GM18499 (cell line): ENCODE measurements around the gene PRKAR1B.

Experiments
- ATAC-seq: cut with Tn5 transposase; IDR thresholded peaks from one replicate; pipeline ENCODE4 v1.9.1; 2021; ENCODE audit warnings: moderate number of reproducible peaks; ENCODE audit not compliant: insufficient read depth, unreplicated experiment

The PRKAR1B gene

DNA sequence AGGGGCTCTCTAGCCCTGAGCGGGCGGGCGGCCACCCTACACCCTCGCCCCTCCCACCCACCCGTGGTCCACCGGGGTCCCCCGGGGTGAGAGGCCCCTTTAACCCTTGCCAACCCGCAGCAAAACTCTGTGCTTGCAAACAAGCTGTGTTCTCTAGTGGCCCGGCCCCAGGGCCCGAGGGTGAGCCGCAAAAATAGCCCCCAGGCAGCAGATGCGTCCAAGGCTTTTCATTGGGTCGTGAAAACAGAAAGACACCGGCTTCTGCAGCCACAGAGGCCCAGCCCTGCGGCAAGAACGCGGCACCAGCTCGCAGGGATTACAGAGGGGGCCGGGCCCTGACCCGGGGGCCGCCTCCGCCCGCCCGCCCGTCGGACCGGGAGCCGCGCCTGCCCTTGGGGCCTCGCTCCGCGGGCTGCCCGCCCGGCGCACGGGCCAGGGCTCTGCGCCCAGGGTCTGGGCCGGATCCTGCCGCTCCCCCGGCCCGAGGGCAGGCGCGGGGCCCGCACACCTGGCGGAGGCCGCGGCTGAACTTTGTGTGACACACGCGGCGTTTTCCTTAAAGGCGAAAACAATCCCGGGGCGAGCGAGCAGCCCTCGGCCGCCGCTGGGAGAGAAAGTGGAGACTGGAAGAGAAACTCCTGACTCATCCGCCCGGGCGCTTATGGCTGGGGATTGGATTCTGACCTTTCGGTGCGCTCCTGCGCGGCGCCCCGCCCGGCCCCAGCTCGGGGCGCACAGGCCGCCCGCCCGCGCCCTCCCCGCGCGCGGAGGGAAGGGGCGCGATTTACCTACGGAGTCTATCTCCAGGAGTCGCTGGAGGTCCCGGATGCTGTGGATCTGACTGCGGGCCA is 210.2 kb downstream of the PRKAR1B start:
- no peak for ATAC-seq

DNA sequence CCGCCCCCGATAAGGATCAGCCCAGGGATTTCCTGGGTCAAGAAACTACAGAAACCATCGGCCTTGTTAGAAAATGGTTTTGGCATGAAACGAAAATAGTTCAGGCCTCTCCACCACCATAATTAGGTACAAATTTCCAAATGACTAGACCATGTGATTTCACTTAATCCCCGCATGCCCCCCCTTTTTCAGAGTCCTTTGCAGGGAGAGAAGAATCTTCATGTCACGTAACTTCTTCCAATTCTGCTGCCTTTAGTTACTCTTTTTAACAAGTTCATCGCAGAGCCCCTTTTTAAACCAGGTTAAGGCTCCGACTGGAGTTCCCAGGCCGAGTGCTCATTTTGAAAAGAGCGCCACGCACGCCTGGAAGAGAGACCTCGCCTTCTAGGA is 210.9 kb downstream of the PRKAR1B start:
- no peak for ATAC-seq

DNA sequence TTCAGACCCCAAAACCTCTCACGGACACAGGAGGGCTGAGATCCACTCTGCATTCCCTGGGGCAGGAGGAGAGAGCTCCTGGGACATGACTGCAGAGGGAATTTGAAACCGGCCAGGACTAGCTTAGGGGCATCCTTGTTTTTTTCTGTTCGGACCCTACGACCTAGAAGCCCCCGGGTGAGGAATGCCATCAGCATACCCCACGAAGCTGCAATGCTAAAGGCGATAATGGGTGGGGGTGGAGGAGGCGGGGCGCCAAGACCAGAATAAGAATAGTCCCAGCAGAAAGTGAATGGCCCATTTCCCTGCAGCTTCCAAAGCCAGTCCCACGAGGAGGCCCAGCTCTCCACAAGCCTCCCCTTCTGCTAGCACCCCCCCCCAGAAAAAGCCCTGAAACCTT is 211.5 kb downstream of the PRKAR1B start:
- ATAC-seq = no peak

DNA sequence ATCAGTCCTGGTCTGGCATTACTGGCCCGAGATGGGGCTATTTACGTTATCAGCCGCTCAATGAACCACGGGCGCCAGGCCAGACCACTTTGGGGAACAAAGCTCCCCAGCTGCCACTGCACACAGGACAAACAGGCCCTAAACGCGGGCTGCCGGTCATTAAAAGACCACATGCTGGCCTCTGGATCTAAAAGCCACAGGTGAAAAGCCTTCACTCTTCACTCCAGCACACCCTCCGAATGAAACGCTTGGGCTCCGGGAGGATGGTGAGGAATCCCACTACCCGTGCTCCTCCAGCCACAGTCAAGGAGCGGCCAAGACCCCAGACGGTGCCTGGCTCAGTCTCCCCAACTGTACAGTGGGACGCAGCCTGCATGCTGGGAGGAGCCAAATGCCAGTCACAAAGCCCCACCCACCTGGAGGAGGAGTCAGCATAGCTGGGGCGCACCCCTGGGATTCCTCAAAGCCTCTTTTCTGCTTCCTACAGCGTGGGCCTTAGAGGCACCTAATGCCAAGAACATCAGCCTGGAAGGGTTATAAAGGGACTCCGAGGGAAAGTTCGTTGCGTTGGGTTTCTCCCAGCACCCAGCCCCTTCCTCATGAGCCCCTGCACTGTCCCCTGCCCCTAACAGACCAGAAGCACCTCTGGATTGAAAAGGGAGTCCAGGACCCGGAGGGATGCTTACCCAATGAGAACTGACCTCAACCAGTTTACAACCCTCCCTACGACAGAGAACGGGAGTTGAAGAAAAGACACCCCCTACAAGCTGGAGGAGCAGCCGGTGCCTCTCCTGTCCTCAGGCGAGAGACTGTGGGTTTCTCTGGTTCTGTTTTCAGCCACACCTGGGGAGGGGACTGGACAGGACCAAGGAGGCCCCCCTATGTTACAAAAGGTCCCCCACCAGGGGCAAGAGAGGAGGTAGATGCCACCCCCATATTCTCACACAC is 212.2 kb downstream of the PRKAR1B start:
- ATAC-seq = no peak

DNA sequence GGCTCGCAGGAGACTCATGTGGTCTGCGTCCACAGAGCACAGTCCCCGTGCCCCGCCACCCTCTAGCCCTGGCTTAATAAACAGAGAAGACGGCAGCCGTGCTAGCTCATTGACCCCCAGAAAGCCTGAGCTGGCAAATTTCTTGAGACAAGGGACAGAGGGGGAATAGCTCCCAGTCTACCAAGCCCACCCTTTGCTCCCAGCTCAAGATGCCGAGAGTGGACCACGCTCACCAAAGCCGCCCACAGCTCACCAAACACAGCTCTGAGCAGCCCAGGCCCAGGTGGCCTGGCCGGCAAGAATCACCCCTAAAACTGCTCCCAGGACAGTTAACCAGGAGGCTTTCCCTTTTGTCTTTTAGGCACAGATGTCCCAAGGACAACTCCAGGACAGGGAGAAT is 212.8 kb downstream of the PRKAR1B start:
- no peak for ATAC-seq

DNA sequence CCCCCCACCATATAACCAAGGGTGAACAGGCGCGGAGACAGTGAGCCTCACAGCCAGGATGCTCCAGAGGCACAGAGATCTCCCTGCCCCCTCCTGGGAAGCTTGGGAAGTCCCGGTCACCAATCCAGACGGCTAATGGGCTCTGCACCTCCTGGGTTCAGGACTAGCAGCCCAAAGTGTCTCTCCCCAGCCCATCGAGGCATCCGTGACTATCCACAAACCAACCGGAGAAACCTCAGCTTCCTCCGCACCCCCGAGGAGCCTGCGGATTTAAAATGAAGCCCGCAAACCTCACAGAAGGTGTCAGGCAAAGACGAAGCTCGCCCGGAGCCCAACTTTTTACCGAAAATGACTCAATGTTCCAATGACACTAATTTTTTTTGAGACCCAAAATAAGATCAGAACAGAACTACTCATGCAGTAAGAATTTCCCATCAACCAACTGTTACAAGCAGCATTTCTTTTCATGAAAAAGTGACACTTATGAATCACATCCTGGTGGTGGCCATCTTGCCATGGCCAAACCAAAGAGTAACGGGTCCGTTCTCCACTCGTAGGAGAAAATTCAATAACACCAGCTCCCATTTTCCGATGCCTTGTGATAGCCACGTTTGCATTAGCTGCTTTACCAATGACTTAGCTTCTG is 213.4 kb downstream of the PRKAR1B start:
- no peak for ATAC-seq

DNA sequence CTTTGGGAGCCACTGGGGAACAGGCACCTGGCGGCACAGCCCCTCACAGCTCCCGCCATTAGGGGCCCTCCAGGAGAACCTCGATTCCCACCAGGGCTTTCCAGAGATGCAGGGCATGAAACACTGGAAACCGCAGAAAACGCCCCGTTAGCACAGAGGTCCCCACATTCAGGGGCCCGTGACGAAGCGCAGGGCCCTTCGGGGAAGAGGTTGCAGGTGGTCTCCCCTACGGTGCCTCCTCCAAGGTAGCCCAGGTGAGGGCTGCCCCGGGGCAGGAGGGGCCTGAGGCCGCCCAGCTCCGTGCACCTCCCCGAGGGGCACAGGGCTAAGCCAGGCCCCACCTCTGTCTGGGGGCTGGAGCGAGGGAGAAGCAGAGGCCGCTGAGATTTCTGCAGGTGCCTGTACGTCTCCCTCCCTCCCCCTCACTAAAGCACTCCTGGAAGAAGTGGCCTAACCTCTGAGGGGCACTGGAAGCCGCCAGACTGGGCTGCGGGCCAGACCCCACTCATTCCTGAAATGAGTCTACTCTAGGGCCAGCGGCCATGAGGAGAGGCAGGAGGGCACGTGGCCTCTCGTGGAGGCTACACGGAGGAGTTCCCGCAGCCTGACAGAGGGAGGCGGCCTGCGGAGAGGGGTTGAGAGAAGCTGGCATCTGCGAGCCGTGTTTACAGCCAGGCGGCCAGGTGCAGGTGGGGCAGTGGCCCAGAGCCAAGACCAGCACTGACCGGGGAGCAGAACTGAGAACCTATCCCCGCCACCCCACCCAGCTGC is 214.4 kb downstream of the PRKAR1B start:
- no peak for ATAC-seq

DNA sequence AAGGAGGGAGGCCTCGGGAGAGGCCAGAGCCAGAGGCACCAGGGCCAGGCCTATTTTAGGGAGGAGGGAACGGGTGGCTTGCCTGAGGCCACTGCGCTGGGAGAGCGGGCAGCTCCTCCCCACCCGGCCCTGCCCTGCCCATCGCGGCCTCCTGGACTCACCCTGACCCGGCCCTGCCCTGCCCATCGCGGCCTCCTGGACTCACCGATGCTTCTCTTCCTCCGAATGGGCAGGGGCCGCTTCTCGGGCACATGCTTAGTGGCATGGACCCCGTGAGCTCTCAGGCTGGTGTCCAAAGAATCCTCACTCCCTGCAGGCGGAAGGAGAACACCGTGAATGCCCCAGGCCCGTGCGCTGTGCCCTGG is 215.0 kb downstream of the PRKAR1B start:
- no peak for ATAC-seq

DNA sequence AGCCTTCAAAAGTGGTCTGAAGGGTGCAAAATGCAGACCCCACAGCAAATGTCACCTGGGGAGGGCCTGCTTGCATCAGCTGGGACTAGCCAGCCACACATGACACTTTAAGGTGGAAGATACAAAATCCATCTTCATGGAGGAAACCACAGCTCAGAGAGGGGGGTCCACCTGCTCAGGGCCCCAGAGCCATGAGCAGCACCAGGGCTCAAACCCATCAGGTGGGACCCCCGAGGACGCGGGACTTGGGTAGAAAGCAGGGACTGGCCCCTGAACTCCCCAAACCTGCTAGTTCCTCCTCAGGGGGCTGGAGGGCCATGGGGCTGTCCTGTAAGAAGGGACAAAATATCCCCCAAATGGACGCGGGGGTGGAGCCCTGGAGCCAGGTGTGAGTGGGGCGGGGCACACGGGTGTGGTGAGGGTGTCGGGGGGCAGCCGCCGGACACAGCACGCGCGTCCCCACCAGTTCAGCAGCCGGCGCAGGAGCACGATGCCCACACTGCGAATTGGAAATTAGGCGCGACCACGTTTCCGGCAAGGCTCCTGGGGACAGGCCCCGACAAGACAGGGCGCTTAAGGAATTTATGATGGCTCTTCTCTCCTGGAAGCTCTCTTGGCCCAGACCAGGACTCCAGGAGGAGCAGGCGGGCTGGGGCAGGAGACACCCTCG is 215.5 kb downstream of the PRKAR1B start:
- ATAC-seq = no peak

DNA sequence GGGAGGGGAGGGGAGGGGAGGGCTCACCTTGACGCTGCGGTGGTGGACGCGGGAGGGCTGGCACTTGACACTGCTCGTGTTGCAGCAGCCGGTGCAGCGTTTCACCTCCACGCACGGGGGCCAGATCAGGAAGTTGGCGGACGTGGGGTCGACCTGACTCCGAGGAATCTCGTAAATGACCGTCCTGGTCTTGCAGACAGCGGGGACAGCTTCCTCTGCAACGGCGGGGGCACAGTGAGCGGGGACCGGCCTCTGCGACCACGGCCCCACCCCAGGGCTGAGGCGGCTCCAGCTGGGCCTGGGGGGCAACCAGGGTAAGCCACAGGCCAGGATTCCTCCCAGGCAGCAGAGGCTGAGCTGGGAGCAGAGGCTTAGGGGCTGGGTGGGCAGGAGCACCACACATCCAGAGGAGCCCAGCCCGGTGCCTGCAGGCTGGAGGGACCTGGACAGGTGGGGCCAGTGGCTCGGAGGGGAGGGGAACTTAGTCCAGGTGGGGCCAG is 216.2 kb downstream of the PRKAR1B start:
- ATAC-seq = no peak

DNA sequence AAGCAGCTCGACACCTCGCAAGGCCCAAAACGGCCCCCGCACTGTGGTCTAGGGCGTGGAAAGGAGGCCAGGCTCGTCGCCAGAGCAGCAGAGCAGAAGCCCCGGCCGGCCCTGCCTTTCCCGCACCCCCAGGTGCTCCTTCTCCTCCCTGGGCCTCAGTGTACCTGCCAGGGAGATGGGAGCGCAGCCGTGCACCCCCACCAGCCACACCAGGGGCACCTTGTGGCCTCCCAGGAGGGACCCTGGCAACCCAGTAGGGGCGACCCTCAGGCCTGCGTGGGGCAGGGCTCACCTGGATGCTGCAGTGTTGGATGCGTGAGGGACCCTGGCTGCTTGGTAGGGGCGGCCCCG is 217.0 kb downstream of the PRKAR1B start:
- ATAC-seq = no peak

DNA sequence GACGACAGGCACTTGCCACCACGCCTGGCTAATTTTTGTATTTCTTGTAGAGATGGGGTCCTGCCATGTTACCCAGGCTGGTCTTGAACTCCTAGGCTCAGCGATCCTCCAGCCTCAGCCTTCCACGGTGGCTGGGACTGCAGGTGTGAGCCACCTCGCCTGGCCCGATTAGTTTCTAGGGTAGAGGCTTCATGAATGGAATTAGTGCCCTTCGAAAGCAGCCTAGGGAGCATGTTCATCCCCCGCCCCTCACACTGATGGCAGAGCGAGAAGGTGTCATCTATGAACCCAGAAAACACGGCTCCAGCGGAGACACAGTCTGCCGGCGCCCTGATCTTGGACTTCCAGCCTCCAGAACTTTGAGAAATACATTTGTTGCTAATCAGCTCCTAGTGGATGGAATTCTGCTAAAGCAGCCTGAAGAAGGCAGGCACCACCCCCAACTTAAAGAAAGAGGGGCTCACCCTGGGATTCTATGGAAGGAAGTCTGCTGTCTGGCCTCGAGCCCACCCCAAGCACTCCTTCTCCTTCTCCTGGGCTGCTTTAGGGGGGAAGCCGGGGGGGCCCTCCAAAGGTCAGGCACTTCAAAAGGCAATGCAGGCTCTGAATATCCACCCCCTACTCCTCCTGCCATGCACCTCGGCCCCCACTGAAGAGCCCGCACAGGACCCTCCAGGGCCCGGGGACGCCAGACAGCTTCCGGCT is 217.5 kb downstream of the PRKAR1B start:
- no peak for ATAC-seq

DNA sequence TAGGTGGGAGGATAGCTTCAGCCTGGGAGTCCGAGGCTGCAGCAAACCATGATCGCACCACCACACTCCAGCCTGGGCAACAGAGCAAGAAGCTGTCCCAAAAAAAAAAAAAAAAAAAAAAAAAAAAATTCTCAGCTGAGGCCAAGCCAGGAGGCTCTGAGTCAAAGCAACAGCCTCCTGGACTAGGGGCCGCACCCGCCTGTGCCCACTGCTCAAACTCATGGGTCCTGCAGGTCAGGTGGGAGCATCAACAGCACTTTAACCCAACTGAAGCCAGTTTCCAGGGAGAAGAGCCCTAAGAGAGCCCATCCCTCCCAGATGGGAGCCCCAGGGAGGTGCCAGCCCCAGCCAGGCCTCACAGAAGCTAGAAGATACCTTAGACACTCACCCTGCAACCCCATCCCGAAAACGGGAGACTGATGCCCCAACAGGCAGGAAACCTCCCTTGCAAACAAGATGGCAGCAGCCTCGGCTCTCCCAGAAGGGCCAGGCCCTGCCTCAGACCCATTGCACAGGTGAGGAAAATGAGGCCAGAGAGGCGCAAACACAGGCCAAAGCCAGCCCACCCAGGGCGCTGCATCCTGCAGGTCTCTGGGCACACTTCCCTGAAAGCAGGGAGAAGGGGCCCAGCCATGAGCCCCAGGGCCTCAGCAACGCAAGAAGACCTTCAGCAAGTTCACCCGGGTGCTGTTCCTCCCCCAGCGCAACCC is 218.5 kb downstream of the PRKAR1B start:
- ATAC-seq = no peak

DNA sequence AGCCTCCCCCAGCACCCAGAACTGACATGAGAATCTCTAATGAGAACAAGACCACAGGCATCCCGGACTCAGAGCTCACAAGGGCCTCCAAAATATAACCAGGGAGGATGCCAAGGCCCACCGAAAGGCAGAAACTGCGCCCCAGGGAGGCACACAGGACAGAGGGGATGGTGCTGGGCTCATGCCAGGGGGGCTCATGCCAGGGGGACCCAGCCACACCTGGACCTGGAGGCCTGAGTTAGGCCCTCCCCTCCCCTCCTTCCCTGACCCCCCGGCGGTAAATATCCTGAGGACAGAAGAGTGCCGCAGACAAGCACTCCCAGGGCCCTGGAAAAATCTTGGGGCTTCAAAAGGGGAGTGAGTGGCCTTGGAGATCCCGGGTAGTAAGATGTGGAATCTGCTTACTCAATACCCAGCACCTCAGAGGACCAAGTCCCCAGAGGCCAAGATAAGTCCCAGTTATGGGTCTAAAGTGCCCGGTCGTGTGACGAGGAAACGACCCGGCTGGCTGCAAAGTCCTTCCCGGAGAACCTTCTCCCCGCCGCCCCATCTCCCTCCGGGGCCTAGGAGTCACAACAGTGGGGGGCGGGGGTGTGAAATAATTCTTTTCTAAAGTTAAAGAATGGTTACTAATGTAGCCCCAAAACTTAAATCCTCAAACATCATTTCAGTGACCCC is 219.3 kb downstream of the PRKAR1B start:
- ATAC-seq = no peak

DNA sequence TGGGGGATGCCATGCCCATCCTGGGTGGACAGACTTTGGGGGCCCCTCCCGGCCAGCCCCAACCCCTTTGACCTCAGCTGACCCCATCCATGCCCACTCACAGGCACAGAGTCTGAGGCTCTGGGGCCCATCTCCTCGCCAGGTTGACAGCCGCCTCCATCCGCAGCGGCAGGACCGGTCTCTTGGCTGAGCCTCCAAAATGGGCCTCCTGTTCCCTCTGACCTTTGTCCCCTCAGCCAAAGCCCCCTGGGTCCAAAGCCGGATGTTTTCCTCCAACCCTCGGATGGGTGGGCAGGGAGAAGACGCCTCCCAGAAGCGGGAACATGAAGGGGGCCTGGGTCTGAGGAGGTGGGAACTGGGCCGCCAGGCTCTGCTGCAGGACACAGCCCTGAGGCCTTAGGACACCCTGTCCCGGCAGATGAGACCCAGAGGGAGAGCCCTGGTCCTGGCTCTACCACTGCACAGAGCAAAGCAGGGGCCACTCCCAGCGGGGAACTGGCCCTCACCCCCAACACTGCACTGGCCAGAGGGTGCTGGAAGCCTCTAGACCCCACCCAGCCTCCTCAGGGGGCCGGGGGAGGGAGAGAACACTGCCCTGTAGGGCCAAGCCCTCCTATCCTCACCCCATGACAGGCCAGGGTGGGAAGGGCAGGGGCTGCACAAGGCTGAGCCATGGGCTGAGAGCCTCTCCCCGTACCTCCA is 220.0 kb downstream of the PRKAR1B start:
- no peak for ATAC-seq

DNA sequence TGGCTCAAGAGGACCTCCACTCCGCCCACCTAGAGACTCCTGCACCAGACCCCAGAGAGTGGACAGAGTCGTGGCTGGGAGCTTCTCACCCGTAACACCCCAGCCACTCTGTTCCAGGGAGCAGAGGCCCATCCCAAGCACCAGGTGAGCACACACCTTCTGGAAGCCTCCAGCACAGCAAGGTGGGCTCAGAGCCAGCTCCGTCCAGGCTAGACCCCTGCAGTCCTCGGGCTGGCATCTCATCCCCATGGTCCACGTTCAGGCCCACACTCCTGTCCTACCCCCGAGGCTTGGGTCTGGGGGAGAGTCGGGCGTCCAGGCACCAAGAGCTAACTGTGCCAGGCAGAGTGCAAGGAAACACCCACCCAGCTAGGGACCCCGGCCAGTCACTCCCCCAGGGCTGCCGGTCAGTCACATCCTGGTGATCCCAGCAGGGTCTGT is 220.7 kb downstream of the PRKAR1B start:
- ATAC-seq = no peak

DNA sequence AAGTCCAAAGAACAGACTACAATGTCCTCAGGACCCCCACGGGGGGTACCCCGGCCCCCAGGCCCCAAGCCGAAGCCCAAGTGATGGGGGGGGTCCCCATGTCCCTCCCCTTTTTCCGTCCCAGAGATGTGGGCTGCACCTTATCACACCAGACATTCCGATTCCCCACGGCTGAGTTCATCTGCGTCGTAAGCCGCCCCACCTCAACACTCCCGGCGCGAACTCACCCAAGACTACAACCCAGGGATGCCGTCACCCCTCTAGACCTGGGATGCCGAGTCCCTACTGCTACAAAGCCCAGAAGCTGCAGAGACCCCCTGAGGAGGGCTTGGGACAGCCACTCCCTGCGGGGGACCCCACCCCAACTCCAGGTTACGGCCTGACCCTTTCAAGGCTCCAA is 221.9 kb downstream of the PRKAR1B start:
- no peak for ATAC-seq
